Astrocyte of the spinal cord (primary cell): ENCODE results near the gene ARID3B.

Source experiments
- DNase-seq: peaks from one replicate; pipeline ENCODE4 v3.0.0; 2011; ENCODE audit warnings: low read depth, low spot score
- H3K4me3 ChIP-seq: 2 replicates; pipeline ENCODE4 v1.5.1; 2011; ENCODE audit warnings: low read depth, mild to moderate bottlenecking, low read length, moderate library complexity
- in situ Hi-C: cut with HindIII; loops from 2 replicates; pipeline ENCODE4 v1.10.0; 2017; ENCODE audit warnings: low sequenced_read_pairs
- TF ChIP-seq, protein P1 (sequence below): IDR thresholded peaks from 2 replicates; pipeline ENCODE4 v1.5.1; 2012; ENCODE audit warnings: low read depth, mild to moderate bottlenecking, low read length, inconsistent platforms

The ARID3B gene

DNA sequence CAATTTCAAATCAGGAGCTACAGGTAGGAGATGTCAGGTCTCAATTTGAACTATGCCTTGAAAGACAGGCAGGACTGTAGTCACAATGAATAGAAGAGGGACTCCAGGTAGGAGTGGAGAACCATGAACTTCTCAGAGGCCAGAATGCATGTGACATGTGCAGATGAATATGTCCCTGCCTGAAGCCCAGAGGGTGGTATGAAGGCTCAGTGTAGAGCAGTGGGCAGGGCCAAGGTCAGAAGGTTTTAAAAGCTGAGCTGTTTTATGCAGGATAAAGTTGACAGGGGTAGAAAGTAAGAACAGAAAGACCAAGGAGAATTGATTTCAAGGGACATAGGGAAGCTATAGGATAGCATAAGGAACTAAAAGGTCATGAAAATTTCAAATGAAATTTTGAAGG, 105.5 kb downstream of the ARID3B start:
- in situ Hi-C loops, result no loop called here
- DNase-seq, result no peak
- H3K4me3 ChIP-seq, result no peak overlapping the region
- TF ChIP-seq, protein P1, sequence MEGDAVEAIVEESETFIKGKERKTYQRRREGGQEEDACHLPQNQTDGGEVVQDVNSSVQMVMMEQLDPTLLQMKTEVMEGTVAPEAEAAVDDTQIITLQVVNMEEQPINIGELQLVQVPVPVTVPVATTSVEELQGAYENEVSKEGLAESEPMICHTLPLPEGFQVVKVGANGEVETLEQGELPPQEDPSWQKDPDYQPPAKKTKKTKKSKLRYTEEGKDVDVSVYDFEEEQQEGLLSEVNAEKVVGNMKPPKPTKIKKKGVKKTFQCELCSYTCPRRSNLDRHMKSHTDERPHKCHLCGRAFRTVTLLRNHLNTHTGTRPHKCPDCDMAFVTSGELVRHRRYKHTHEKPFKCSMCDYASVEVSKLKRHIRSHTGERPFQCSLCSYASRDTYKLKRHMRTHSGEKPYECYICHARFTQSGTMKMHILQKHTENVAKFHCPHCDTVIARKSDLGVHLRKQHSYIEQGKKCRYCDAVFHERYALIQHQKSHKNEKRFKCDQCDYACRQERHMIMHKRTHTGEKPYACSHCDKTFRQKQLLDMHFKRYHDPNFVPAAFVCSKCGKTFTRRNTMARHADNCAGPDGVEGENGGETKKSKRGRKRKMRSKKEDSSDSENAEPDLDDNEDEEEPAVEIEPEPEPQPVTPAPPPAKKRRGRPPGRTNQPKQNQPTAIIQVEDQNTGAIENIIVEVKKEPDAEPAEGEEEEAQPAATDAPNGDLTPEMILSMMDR, result no peak
